HG03159 (cell line): ENCODE measurements around the gene ACSS1.

ENCODE experiments used
- ATAC-seq: cut with Tn5 transposase; IDR thresholded peaks from one replicate; pipeline ENCODE4 v1.9.1; 2021; ENCODE audit warnings: mild to moderate bottlenecking, moderate library complexity; ENCODE audit not compliant: unreplicated experiment

ACSS1 gene

DNA sequence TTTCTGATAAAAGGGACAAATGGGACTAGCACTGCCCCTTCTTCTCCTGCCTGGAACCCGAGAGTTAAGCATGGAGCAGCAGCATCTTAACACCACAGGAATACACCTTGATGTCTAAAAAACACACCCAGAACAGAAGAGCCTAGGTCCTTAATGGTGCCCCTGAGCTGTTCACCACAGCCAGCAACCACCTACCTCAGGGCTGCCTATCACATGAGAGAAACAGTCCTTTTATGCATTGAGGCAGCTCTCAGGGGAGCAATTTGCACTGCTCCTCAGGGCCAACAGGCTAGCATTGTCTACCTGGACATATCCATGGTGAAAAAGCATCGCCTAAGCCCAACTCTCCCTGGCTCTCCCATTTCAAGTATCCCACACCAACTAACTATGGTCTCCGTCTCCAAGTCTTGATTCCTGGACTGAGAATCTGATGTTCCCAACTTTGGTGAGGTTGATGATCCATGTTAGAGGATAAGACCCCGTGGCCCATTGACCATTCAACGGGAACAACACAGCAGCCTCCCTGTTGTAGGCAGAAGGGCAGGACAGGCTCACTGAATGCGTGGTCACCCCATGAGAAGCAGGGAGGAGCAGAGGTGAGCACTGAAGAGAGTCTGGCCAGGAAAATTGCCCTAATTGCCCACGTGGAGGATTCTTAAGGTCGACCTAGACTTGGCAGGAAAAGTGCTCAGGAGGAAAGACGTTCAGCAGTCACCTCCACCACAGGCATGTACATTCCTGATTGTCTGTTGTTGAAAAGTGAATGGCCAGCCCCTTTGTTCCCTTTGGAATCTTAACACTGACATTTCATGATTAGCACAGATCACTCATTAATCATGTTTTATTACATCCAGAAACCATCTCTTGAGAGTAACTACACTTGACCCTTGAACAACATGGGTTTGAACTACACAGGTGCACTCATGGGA is 61.2 kb downstream of the ACSS1 start:
- no peak for ATAC-seq

DNA sequence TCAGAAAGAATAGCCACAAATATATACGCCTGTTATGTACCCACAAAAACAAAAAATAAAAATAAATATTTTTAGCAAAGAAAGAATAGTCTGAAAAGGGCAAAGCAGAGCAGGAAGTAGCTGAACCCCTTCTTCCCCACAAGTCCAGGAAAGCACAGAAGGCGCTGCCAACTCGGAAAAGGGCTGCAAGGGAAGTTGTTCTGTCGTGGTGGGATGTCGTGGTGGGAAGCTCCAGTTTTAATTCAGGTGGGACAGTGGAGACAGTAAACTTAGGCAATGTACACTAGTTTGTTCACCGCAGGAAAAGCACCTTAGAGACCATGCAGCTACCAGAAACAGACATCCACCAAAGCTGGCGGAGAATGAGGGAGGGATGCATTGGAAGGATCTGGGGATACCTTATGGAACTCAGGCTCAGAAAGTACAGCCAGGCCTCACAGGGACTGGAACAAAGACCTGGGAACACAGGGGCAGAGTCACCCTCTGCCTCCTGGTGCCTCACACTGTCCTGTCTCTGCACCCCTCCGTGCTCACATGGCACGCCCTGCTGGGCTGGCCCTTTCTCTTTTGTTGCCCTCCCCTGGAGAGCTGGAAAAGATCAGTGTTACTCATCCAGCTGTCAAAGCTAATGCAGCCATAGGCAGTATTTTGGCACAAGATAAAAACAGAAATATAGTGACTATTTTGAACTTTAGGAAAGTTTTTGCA is 62.0 kb downstream of the ACSS1 start:
- ATAC-seq, result no peak

DNA sequence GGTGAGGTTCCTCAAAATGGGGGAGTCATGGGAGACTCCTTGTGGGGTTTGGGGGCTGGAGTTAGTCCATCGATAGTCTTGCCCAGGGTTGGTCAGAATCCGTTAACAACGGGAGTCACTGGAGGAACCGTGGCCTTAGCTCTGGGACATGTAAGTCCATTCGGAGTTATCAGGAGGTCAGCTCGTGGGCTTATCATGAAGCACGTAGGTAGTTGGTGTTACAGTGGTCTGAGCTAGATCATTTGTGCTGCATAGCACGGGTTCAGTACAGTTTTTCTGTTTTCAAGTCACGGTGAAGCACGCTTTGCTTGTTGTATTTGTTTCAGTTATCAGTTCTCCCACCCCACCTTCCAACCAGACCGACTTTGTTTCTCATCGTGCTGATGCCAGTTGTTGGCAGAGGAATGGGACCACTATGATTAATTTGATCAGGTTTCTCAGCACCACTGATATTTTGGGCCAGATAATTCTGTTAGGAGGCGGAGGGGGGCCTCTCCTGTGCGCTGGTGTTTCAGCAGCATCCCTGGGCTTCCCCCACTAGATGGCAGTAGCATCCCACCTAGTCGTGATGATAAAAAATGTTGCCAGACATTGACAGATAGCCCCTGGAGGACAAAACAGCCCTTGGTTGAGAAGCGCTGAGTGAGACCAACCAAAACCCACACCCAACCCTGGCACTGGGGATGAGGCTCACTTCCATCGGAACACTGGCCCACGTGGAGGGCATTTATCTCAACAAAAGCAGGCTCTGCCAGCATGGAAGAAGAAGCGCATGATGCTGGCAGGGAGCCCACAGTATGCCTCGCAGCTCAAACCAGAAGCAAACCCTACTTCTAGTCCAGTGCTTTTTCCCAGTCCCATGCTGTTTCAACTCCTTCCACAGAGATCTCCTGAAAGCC is 63.2 kb downstream of the ACSS1 start:
- ATAC-seq, result no peak

DNA sequence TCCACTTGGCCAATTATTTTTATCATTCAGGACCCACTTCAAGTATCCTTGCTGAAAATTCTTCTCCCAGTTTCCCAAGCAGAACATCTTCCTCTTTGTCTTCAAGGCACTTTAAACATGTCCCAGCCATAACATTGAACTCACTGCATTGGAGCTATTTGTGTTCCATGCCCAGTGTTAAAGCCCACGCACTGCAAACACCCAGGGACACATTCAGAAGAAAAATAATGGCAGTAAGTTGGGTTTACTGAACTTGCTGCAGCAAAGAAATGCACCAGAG is 63.8 kb downstream of the ACSS1 start:
- ATAC-seq, result no peak

DNA sequence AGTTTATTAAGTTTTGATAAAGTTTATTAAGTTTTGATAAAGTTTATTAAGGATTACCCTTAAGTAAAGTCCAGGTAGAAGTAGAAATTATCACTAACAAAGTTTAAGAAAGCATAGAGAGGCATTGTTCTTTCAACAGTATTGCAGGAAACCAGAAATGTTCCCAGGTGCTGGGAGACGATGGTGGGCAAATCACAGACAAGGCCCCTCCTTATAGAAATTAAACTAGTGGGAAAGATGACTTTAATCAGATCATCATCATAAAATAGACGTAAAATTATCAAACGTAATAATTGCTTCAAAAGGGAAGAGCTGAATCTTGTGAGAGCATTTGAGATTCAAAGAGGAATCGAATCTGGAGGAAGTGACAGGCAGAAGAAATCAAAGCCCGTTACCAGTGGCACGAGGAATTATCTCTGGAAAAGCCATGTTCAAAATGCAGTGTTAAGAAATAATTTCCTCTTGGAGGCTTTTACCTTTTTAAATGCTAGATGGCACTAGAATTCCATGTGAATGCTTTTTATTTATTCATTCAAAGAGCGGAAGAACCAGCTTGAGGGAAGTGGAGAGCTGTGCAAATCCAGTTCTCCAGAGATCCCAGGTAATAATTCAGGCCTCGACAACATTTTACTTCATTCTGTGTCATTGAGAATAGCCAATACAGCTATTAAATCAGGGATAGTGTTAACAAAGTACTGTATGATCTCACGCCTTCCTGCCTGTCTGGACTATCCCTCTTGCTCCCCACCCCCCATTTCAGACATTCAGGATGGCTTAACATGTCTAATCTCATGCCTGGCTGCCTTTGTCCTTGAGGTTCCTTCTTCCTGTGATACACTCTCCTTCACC is 64.4 kb downstream of the ACSS1 start:
- no peak for ATAC-seq

DNA sequence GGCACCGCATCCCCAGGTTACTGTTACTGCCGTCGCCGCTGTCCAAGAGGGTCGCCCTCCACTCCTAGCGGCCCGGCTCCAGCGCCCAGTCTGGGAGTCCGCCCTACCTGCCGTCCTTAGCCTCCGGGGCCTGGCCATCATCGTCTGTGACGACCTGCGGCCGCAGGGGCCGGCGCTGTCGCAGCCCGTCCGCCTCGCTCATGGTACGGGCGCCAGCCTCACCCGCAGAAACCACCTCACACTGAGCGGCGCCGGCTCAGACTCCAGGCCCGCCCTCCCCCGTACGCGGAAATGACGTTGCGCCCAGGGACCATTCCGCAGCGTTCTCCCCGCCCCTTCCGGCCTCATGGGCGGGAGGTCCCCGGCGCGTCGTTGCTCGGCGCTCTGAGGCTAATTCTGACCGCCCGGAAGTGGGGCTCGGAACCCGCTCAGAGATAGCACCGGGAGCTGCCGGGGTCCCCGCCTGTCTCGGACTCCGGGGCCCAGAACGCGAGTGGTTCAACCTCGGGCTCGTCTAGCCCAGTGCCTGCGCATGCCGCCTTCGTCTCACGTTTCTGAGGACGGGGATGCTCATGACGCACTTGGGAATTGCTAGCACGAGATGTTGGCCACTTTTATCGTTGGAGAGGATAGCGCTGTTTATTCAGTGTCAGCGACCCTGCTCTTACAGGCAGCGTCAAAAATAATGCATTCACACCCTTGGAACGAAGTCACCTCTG is 65.3 kb downstream of the ACSS1 start, which contains the start of gene APMAP:
Gene APMAP (minus strand): TSS at position 265 of the 719 bp plus-strand sequence. CDS start 63 bp downstream, at position 202.
- peak; percentile 95 for ATAC-seq

DNA sequence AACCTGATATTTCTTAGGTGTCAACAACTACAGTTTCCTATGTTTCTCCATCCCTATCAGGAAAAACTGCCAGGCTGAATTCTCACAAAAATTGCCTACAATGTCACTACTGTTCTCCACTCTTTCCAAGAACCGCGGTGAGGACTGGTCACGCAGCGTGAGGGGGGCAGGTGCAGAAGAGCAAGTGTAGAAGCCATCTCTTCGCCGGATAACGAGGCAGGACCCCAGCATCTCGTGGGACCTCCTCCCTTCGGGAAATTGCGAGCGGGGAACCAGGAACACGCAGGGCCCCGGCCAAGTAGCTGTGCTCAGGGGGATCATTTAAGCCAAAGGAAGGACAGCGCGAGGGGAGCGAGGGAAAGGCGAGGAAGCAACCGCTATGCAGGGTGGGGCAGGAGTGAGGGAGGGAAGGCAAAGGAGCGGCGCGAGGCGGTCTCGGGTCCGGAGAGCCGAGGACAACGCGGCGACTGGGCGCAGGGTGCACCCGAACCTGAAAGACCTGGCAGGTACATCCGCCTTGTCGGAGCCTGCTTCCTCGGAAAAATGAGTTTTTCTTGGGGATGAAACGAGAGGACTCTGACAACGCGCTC is 65.9 kb downstream of the ACSS1 start:
- peak; percentile 20 for ATAC-seq

DNA sequence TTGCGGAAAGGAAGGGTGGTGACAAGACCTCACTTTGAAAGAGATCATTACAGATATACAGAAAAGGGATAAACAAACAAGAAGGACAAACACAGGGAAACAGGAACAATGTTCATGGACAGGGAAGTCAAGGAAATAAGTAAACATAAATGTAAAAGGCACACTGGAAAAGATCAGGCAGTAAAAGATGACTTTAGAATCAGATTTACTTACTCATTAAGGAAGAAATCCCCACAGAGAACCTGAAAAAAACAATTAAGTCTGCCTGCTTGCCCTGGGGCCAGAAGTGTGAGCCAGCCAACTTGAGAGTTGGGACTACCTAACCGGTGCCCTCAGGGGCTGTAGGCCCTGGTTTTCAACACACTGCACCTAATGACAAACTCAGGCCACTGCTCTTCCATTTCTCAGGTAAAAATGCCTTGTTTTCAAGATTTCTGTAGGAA is 67.1 kb downstream of the ACSS1 start:
- no peak for ATAC-seq

DNA sequence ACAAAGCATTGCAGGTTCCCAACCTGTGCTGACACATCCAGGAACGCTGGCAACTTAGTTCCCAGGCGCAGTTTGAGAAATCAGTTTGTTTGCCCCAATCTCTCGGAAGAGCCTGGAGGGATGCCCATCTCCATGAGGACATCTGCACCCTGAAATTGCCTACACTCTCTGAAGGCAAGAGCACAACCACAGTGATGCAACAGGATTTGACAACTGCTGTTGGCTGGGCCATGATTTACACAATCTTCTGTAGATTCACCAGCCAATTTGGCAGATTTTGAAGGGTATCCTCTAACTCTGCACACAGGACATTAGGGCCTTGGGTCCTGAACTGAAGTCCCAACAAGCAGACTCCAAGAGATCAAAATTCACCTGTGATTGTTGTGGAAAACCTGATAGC is 68.8 kb downstream of the ACSS1 start:
- no peak for ATAC-seq

DNA sequence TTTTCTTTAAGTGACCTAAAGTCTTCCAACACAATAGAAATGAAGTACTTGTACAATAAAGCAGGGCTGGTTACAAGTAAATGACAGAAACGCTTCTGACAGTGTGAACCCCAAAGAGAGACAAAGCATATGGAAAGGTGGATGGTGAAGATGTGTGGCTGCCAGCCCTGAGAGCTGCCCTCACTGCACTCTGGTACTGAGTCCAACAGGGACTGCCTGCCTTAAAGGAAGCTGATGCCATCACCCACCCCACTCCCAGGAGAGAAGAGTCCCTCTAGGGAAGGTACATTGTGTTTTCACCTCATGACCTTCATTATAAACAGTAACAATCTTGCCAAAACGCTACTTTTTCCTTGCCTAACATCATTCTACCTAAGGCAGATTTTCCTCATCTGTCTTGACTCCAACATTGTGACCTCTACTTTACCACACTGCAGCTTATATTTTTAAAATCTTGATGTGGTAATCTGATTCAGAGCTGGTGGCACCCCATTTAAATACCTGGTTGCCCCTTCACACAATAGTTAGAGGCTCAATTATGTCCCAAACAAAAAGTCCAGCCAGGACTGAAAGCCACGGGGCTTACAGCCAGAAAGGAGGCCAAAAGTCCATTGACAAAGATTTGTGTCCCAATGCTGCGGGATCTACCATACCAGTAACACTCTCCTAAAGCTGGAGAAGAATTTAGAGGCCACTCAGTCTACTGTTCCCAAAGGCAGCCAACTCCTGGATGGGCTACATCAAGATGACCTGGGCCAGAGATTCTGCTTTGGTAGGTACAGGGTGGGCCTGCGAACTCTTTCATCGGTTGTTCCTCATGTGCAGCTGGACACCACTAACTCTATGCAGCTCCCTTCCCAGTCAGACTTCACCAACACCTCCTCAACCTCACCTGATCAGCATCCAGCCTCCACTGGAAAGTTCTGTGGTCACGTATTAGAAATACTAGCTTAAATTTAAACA is 69.8 kb downstream of the ACSS1 start:
- ATAC-seq, result no peak

DNA sequence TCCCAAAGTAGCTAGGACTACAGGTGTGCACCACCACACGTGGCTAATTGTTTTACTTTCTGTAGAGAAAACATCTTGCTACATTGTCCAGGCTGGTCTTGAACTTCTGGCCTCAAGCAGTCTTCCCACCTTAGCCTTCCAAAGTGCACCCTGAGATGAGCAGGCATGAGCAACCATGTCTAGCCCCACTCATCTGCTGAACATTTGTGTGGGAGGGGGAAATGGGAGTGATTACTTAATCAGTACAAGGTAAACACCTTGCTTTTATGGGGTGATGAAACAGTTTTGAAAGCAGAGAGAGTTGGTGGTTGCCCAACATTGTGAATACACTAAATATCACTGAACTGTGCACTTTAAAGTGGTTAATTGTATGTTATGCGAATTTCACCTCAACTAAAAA is 70.7 kb downstream of the ACSS1 start:
- ATAC-seq, result no peak

DNA sequence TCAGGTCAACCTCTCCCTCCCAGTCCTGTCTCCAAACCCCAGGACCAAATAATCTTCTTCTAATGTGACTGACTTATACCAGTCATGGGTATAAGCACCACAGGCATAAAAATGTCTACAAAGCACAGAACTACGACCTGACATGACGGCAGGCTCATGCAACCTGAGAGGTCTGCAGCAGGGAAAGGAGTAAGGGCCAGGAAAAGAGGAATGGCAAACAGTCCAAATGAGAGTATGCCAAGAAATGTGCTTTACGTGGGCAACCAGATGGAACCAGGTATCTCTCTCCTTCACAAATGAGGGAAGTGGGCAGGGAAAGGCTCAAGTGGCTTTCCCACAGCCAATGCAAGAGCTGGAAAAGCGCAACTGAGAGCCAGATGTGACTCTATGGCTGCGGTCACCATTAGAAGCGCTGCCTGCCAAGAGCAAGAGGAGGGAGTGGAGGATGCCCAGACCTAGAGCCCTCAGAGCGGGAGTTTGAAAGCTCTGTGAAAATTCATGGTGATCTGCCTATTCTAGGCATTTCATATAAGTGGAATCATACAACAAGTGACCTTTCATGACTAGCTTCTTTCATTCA is 71.4 kb downstream of the ACSS1 start:
- ATAC-seq, result no peak

DNA sequence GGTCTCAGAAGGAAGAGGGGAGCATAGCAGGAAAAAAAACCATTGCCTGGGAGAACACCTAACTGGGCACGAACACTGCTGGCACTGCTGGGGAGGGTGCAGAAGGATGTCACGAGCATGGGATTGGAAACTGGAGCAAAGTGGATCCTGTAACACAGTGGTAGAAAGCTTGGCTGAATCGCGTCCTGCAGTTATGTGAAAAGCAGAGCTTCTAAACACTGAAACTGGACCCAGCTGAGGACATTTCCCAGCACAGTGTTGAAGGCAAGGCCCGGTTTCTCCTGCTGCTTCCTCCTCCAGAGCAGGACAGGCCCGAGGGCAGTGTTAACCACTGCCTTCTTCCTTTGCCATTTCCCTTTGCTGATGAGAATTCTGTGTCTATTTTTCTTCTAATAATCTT is 72.1 kb downstream of the ACSS1 start:
- ATAC-seq, result no peak

DNA sequence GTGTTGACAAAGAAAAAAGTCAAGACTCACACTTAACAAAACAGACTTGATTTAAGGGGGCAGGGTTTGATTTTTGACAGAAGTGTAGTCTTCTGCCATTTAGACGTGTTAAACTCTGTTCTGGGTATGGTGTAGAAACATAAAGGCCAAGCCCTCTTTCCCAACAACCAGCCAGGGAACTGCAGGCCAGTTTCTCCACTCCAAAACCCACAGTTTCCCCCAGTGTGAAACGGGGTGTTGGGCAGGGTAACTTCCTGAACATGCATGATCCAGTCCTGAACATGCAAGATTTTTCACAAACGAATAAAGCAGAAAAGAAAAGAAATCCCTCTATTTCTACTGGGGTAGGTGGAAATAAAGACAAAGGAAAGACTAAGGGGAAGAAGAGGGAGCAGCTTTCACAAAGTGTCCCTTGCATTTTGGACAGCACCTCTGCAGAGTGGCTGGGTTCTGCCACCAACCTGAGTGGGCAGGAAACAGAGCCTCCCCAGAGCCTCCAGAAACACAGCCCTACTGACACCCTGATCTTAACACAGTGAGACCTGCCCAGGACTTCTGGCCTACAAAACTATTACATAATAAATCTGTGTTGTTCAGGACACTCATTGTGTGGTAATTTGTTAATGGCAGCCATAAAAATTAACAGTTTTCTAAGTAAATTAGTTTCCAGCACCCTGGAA is 72.8 kb downstream of the ACSS1 start:
- no peak for ATAC-seq

DNA sequence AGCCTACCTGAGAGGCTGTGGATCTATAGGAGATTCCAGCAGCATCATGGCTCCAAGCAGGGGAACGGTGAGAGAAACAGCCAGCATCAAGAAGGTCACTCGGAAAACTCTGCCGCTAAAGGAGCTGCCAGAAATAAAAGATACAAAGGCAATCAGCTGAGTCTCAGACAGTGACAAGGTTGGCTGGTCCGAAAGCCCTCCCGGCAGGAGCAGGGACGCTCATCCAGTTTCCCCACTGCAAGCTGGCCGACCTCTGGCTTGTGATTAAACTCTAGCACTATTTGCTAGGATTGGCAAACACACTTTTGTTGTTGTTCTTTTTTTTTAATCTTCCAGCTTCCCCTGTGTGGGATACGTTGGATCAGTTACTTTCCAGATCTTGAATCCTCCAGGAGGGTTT is 74.0 kb downstream of the ACSS1 start:
- ATAC-seq, result no peak

DNA sequence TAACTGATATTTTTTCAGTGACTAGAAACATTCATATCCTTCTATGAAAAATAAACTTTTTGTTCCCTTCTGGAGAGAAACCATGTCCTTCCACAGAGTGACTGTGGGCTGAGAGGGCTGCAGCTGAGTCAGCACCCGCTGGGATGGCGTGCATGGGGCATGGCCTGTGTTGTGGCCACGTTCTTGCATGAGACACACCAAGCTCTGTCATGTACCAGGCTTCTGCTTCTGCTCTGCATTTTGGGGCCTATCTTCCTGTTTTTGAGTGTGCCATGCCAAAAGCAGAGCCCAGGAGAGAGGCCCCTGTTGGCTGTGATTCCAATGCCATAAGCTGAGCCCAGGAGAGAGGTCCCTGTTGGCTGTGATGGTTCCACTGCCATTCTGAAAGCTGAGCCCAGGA is 76.1 kb downstream of the ACSS1 start:
- ATAC-seq, result no peak

DNA sequence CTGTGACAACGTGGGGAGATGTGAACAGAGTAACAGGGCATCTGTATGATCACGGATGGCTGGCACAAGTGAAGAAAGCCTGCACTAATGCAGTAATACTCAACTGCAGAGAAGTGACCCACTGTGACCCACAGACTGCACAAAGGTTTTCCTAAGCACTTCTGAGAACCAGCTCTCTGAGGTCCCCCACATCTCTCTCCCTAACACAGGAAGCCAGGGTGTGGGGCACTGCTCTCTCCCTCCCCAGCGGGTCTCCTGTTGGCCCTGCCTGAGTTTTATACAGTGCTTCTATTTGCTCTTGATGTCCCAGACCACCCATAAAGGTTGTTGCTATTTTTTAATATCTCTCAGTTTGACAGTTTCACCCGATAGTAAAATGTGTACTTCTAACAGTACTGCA is 76.7 kb downstream of the ACSS1 start:
- no peak for ATAC-seq
